Liver (tissue), 9 donors: ENCODE data around the gene OR5H14. TPM values are rescaled to one million over a fixed set of nuclear protein-coding genes. Genes with fewer than 3 reads are reported as not detected.

Experiments
- DNase-seq: peaks from one replicate; pipeline ENCODE4 v3.0.0-alpha.2; 2017; ENCODE audit warnings: low spot score
- H3K27ac ChIP-seq, 2 donors: one replicate each; pipeline ENCODE4 v1.7.0; 2013; ENCODE audit warnings: inconsistent platforms in 2 of 2, low read length in 2 of 2, control low read depth in 1 of 2, low read depth in 1 of 2, mild to moderate bottlenecking in 1 of 2
- H3K27me3 ChIP-seq, 4 donors: one replicate each; pipeline versions ENCODE4 v1.6.1 to v1.7.0; 2013; ENCODE audit warnings: low read length in 3 of 4, inconsistent platforms in 1 of 4, mild to moderate bottlenecking in 1 of 4, moderate library complexity in 1 of 4; ENCODE audit not compliant: control insufficient read depth in 4 of 4, insufficient read depth in 4 of 4
- H3K36me3 ChIP-seq, 4 donors: one replicate each; pipeline versions ENCODE4 v1.6.1 to v1.7.0; 2013; ENCODE audit warnings: low read length in 3 of 4, mild to moderate bottlenecking in 3 of 4, low read depth in 1 of 4, moderate library complexity in 1 of 4; ENCODE audit not compliant: control insufficient read depth in 4 of 4, insufficient read depth in 3 of 4
- H3K4me1 ChIP-seq, 4 donors: one replicate each; pipeline versions ENCODE4 v1.6.1 to v1.7.0; 2013; ENCODE audit warnings: low read length in 3 of 4, mild to moderate bottlenecking in 3 of 4, moderate library complexity in 1 of 4; ENCODE audit not compliant: control insufficient read depth in 4 of 4, insufficient read depth in 4 of 4
- H3K4me3 ChIP-seq, 3 donors: one replicate each; pipeline versions ENCODE4 v1.6.1 to v1.7.0; 2013; ENCODE audit warnings: low read length in 3 of 3, control low read depth in 1 of 3, low read depth in 1 of 3, mild to moderate bottlenecking in 1 of 3
- H3K9ac ChIP-seq, 2 donors: one replicate each; pipeline ENCODE4 v1.7.0; 2013; ENCODE audit warnings: low read length in 2 of 2, mild to moderate bottlenecking in 2 of 2, moderate library complexity in 2 of 2, control low read depth in 1 of 2, low read depth in 1 of 2
- H3K9me3 ChIP-seq, 4 donors: one replicate each; pipeline versions ENCODE4 v1.6.1 to v1.7.0; 2013; ENCODE audit warnings: low read length in 3 of 4; ENCODE audit not compliant: control insufficient read depth in 4 of 4
- FOXA2 ChIP-seq: IDR thresholded peaks from 2 replicates; pipeline ENCODE4 v1.6.1; 2016; ENCODE audit warnings: antibody characterized with exemption
- GABPA ChIP-seq, 2 donors: IDR thresholded peaks in 1 of 2; conservative IDR thresholded peaks in 1 of 2; 2 replicates each; pipeline ENCODE4 v1.6.1; 2016; ENCODE audit warnings: antibody characterized with exemption in 2 of 2, mild to moderate bottlenecking in 1 of 2, moderate library complexity in 1 of 2
- HNF4A ChIP-seq, 2 donors: conservative IDR thresholded peaks; 2 replicates each; pipeline ENCODE4 v1.6.1; 2016; ENCODE audit warnings: antibody characterized with exemption in 2 of 2, mild to moderate bottlenecking in 2 of 2
- HNF4G ChIP-seq: IDR thresholded peaks from 2 replicates; pipeline ENCODE4 v1.6.1; 2016; ENCODE audit warnings: antibody characterized with exemption
- JUND ChIP-seq, 2 donors: IDR thresholded peaks; 2 replicates each; pipeline ENCODE4 v1.6.1; 2016; ENCODE audit warnings: antibody characterized with exemption in 2 of 2
- NR2F2 ChIP-seq: IDR thresholded peaks from 2 replicates; pipeline ENCODE4 v1.6.1; 2016; ENCODE audit warnings: antibody characterized with exemption
- RAD21 ChIP-seq, 2 donors: IDR thresholded peaks; 2 replicates each; pipeline ENCODE4 v1.6.1; 2016; ENCODE audit warnings: antibody characterized with exemption in 2 of 2, mild to moderate bottlenecking in 2 of 2
- RXRA ChIP-seq, 2 donors: IDR thresholded peaks; 2 replicates each; pipeline ENCODE4 v1.6.1; 2017 to 2018; ENCODE audit warnings: antibody characterized with exemption in 2 of 2, mild to moderate bottlenecking in 1 of 2
- SP1 ChIP-seq: IDR thresholded peaks from 2 replicates; pipeline ENCODE4 v1.6.1; 2018; ENCODE audit warnings: antibody characterized with exemption, mild to moderate bottlenecking
- TAF1 ChIP-seq: conservative IDR thresholded peaks from 2 replicates; pipeline ENCODE4 v1.6.1; 2016; ENCODE audit warnings: antibody characterized with exemption, mild to moderate bottlenecking
- YY1 ChIP-seq: IDR thresholded peaks from 2 replicates; pipeline ENCODE4 v1.6.1; 2016; ENCODE audit warnings: antibody characterized with exemption, mild to moderate bottlenecking
- WGBS: extraction: QIAGEN DNeasy Blood & Tissue Kit; methylation state at CpG from one replicate; pipeline ENCODE4 v1.1.7; 2013; 5-methylcytosine and 5-hydroxymethylcytosine counted together
- polyA plus RNA-seq, 2 donors: library from polyadenylated mRNA; stranded (reverse) in 1 of 2; unstranded in 1 of 2; fragments of 200-250 nt in 1 of 2; fragments of >200 nt in 1 of 2; fragmentation: Nextera tagmentation in 1 of 2; extraction: Ambion mirVana in 1 of 2; gene quantifications; one replicate each; pipeline versions ENCODE4 v1.2.1 to v1.2.3, GENCODE V29; 2013 to 2015
- total RNA-seq, 2 donors: library from RNA; depleted of rRNA; stranded (reverse); fragments of >200 nt; gene quantifications; one replicate each; pipeline ENCODE4 v1.2.3, GENCODE V29; 2014
- TF ChIP-seq, protein P1 (sequence below): IDR thresholded peaks from 2 replicates; pipeline ENCODE4 v1.6.1; 2016; ENCODE audit warnings: antibody characterized with exemption
- TF ChIP-seq, protein P2 (sequence below): IDR thresholded peaks from 2 replicates; pipeline ENCODE4 v1.6.1; 2016; ENCODE audit warnings: antibody characterized with exemption
- TF ChIP-seq, protein P3 (sequence below): IDR thresholded peaks from 2 replicates; pipeline ENCODE4 v1.6.1; 2016; ENCODE audit warnings: antibody characterized with exemption
- TF ChIP-seq, protein P4 (sequence below): IDR thresholded peaks from 2 replicates; pipeline ENCODE4 v1.6.1; 2016; ENCODE audit warnings: antibody characterized with exemption, mild to moderate bottlenecking
- donor health status: healthy.
- donor health status: healthy.
- donor health status: healthy.
- donor health status: healthy.
- donor health status: healthy.

The OR5H14 gene
- total and polyA plus RNA-seq, 4 donors, result not detected

DNA sequence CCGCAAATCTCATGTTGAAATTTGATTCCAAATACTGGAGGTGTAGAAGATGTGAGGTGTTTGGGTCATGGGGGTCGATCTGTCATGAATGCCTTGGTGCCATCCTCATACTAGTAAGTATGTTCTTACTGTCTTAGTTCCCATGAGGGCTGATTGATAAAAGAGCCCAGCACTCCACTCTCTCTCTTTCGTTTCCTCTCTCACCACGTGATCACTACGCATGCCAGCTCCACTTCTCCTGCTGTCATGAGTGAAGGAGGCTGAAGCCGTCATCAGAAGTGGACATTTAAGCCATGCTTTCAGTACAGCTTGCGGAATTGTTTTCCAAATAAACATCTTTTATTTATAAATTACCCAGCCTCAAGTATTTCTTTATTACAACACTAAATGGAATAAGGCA lies 25.3 kb downstream of the OR5H14 start:
- 75% methylated on average over 7 of the region's 7 CpGs for WGBS
- Histone ChIP-seq H3K36me3 (no peaks in the 10 kb centered on the region), H3K27ac (no peak overlapping the region), H3K9ac (no peak overlapping the region), H3K4me3 (no peak overlapping the region), H3K9me3 (no peaks in the 10 kb centered on the region), H3K27me3 (no peaks in the 10 kb centered on the region), H3K4me1 (no peaks in the 10 kb centered on the region)
- no peak for DNase-seq
- no peak for TF ChIP-seq RXRA (IDR thresholded peaks at IDR 0.05)
- TF ChIP-seq, protein P1, sequence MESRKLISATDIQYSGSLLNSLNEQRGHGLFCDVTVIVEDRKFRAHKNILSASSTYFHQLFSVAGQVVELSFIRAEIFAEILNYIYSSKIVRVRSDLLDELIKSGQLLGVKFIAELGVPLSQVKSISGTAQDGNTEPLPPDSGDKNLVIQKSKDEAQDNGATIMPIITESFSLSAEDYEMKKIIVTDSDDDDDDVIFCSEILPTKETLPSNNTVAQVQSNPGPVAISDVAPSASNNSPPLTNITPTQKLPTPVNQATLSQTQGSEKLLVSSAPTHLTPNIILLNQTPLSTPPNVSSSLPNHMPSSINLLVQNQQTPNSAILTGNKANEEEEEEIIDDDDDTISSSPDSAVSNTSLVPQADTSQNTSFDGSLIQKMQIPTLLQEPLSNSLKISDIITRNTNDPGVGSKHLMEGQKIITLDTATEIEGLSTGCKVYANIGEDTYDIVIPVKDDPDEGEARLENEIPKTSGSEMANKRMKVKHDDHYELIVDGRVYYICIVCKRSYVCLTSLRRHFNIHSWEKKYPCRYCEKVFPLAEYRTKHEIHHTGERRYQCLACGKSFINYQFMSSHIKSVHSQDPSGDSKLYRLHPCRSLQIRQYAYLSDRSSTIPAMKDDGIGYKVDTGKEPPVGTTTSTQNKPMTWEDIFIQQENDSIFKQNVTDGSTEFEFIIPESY, result no peak

DNA sequence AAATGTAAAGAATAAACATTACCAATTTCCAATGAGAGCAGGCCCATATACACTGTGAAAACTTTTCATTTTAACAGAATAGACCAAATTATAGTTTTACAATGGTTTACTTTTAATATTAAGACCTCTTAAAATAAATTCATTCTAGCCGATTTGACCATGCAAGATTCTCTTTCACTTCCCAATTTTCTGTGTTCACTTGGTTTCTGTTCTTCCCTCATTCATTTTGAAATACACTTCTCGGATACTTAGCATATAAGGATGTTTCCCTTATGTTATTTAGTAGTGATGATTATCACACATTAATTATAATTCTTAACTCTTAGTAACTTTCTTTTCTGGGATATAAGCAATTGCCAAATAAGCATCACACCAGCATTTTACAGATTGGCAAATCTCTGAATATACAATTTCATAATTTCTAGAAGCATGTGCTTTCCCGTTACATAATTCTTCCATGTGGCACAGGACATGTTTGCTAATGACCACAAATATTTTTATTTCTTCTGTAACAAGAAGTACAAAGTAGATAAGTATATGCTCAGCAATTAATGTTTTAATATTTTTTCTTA lies 33.1 kb downstream of the OR5H14 start:
- WGBS, result 73% methylated on average over 3 of the region's 3 CpGs
- H3K9me3 ChIP-seq, result no peaks in the 10 kb centered on the region
- TF ChIP-seq, protein P2, sequence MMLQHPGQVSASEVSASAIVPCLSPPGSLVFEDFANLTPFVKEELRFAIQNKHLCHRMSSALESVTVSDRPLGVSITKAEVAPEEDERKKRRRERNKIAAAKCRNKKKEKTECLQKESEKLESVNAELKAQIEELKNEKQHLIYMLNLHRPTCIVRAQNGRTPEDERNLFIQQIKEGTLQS, result no peak
- TF ChIP-seq, protein P1, result no peak
- no peak for TF ChIP-seq HNF4A (conservative IDR thresholded peaks at IDR 0.05)
- no peak for TF ChIP-seq RXRA (IDR thresholded peaks at IDR 0.05)
- TF ChIP-seq NR2F2, result no peak
- no peak for TF ChIP-seq SP1
- H3K27ac ChIP-seq, result no peak overlapping the region
- no peak for DNase-seq
- H3K27me3 ChIP-seq, result no peaks in the 10 kb centered on the region
- H3K4me3 ChIP-seq, result no peak overlapping the region
- no peaks in the 10 kb centered on the region for H3K4me1 ChIP-seq
- H3K36me3 ChIP-seq, result no peaks in the 10 kb centered on the region
- H3K9ac ChIP-seq, result no peak overlapping the region

DNA sequence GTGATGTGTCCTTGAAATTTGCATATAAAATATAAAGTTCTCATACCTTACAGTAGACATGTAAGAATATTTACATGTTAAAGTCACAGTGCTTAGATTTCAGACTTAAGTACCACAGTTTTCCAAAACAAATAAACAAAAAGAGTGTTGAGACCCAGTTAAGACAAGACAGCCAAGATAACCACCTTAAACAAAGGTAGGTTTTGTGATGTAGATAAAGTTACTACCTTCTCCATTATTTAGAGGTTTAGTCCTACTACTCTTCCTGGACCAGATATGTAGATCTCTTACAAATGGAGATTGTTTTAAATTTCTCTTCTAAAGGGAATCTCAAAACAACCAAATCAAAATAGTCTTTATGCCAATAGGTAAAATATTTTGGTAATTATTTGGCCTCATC lies 34.9 kb downstream of the OR5H14 start:
- no peaks in the 10 kb centered on the region for H3K9me3 ChIP-seq
- H3K4me1 ChIP-seq, result no peaks in the 10 kb centered on the region
- H3K9ac ChIP-seq, result no peak overlapping the region
- no peak for DNase-seq
- no peak overlapping the region for H3K4me3 ChIP-seq
- no peaks in the 10 kb centered on the region for H3K36me3 ChIP-seq
- H3K27me3 ChIP-seq, result no peaks in the 10 kb centered on the region
- no peak overlapping the region for H3K27ac ChIP-seq
- TF ChIP-seq TAF1, result no peak
- TF ChIP-seq SP1, result no peak
- TF ChIP-seq RAD21 (IDR thresholded peaks at IDR 0.05), result no peak
- no peak for TF ChIP-seq HNF4G

DNA sequence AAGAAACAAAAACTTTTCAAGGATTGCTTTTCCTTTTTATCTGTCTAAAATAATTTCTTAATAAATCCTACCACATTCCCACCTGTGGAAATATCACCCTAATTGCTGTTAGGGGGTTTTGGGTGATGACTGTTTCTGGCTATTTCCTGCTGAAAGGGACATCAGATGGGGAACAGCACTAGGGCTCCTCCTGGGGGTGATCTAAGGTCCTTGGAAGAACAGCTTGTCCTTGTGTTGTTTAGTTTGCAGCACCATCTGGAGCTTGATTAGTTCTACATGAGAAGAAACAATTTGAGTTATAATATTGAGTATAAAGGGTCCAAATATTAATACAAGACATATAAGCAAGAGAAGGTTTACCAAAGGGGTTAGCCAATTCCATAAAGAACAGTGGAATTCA lies 37.9 kb downstream of the OR5H14 start:
- H3K4me1 ChIP-seq, result no peaks in the 10 kb centered on the region
- no peak overlapping the region for H3K4me3 ChIP-seq
- H3K27ac ChIP-seq, result no peak overlapping the region
- H3K36me3 ChIP-seq, result no peaks in the 10 kb centered on the region
- H3K9me3 ChIP-seq, result no peaks in the 10 kb centered on the region
- no peaks in the 10 kb centered on the region for H3K27me3 ChIP-seq
- no peak overlapping the region for H3K9ac ChIP-seq
- no peak for DNase-seq
- TF ChIP-seq JUND (IDR thresholded peaks at IDR 0.05) (no peak), RXRA (IDR thresholded peaks at IDR 0.05) (no peak), YY1 (no peak), NR2F2 (no peak), TAF1 (no peak), SP1 (no peak), GABPA (IDR thresholded peaks at IDR 0.05 in 1 of 2, conservative IDR thresholded peaks at IDR 0.05 in 1 of 2) (no peak), FOXA2 (no peak), RAD21 (IDR thresholded peaks at IDR 0.05) (no peak), HNF4G (no peak)
- TF ChIP-seq, protein P2, result no peak
- TF ChIP-seq, protein P3, sequence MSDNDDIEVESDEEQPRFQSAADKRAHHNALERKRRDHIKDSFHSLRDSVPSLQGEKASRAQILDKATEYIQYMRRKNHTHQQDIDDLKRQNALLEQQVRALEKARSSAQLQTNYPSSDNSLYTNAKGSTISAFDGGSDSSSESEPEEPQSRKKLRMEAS, result no peak
- TF ChIP-seq, protein P4, sequence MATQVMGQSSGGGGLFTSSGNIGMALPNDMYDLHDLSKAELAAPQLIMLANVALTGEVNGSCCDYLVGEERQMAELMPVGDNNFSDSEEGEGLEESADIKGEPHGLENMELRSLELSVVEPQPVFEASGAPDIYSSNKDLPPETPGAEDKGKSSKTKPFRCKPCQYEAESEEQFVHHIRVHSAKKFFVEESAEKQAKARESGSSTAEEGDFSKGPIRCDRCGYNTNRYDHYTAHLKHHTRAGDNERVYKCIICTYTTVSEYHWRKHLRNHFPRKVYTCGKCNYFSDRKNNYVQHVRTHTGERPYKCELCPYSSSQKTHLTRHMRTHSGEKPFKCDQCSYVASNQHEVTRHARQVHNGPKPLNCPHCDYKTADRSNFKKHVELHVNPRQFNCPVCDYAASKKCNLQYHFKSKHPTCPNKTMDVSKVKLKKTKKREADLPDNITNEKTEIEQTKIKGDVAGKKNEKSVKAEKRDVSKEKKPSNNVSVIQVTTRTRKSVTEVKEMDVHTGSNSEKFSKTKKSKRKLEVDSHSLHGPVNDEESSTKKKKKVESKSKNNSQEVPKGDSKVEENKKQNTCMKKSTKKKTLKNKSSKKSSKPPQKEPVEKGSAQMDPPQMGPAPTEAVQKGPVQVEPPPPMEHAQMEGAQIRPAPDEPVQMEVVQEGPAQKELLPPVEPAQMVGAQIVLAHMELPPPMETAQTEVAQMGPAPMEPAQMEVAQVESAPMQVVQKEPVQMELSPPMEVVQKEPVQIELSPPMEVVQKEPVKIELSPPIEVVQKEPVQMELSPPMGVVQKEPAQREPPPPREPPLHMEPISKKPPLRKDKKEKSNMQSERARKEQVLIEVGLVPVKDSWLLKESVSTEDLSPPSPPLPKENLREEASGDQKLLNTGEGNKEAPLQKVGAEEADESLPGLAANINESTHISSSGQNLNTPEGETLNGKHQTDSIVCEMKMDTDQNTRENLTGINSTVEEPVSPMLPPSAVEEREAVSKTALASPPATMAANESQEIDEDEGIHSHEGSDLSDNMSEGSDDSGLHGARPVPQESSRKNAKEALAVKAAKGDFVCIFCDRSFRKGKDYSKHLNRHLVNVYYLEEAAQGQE, result no peak
